ENCODE measurements around the gene NCKIPSD.

Gene NCKIPSD

DNA sequence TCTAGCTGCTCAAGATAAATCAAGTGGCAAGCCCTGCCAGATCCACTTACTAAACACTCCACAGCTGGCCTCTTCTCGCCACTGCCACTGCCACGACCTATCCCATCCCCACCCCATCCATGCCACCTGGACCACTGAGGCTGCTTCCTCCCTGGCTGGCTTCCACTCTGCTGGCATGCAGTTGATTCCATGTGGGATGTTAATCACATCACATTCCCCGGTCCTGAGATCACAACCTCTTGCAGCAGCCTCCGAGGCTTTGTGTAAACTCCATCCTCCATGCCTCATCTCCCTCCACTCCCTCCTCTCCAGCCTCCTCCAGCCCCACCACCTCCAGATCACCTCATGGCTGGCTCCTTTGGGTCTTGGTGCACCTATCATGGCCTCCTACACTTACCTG, 7.7 kb downstream of the NCKIPSD start:
- DNase-seq = no peak

DNA sequence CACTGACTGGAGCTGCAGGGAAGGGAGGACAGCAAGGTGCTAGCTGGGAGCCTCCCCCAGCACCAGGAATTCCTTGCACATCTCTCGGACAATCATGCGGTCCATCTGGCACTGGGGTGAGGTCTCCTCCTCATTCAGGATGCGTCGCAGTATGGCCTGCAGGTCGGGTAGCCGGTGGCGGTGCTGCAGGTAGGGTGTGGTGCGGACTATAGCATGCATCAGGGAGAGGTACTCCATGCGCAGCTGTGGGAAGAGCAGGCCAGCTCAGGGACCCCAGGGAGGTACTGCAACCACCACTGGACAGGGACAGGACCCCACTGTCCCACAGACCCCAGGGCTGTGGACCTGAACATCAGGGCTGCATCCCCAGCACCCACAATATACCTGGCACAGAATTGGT, 11.2 kb downstream of the NCKIPSD start:
- no peak for DNase-seq

DNA sequence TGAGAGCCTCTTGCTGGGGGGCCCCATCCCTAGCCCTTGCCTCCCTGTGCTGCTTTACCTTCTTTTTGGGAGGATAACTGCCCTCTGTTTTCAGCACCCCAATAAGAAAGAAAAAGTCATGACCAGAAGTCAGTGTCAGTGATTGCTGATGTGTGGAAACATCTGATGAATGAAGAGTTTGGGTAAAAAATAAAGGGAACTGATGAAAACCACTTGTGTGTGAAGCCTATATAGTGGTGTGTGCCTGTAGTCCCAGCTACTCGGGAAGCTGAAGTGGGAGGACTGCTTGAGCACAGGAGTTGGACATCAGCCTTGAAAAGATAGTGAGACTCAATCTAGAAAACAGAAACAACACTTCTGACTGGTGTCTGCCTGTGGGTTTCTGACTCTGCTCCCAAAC, 13.2 kb downstream of the NCKIPSD start:
- no peak for DNase-seq

DNA sequence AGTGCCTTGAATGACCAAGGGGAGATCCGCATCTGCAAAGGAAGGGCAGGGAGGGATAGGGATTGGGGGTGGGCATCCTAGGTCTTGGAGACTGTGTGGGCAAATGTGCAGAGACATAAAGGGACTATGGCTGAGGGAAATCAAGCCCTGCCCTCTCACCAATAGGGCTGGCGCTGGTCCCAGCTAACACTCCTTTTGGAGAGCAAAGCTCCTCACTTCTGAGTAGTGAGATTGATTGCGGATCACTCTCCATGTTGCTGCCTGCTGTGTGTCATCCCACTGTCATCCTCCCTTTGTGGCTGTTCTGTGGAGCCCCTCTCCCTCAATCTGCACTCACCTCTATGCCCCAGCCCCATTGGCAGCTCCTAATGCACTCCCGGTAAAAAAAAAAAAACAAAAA, 20.8 kb downstream of the NCKIPSD start:
- DNase-seq = no peak

DNA sequence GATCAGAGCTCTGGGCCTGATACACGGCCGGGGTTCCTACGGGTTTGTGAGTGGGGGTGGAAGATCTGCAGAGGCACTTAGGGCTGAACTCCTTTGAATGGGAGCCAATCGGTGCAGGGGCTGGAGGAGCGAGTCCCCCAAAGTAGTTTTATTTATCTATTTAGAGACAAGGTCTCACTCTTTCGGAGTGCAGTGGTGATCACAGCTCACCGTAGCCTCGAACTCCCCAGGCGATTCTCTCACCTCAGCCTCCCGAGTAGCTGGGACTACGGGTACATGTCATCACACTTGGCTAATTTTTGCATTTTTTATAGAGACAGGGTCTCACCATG, 21.4 kb downstream of the NCKIPSD start:
- DNase-seq = no peak

DNA sequence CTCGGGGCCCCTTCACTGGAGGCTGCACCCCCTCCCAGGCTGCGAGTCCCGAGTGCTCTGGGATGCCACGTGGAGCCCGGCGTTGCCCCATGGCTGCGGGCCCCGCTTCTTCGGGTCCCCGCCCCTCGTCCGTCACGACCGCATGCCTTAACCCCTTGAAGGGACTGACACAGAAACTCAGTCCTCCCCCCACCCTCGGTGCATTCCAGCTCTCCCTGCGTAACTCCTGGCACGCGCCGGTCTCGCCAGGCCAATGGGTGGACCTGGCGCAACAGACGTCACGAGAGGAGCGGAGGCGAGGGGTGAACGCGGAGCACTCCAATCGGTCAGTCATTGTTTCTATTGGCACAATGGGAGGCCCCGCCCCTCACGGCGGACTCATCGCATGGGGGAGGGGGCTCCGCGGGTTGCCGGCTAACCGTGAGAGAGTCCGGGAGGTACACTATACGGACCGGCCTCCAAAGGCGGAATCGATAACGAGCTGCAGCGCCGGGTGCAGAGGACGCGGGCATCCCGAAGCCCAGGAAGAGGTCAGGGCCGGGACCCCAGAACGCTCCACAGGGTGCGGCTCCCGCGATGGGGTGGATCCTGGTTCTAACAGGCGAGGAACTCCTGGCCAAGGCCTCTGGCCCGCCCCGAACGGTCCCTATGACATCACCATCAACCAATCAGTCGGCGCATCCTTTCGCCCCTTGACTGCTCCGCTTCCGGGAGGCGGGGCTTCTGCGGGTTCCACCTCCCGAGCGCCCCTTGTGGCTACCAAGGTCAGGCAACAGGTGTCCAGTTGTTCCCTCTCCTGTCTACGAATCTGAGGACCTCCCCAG, 22.0 kb downstream of the NCKIPSD start:
- peak; percentile 95 for DNase-seq

DNA sequence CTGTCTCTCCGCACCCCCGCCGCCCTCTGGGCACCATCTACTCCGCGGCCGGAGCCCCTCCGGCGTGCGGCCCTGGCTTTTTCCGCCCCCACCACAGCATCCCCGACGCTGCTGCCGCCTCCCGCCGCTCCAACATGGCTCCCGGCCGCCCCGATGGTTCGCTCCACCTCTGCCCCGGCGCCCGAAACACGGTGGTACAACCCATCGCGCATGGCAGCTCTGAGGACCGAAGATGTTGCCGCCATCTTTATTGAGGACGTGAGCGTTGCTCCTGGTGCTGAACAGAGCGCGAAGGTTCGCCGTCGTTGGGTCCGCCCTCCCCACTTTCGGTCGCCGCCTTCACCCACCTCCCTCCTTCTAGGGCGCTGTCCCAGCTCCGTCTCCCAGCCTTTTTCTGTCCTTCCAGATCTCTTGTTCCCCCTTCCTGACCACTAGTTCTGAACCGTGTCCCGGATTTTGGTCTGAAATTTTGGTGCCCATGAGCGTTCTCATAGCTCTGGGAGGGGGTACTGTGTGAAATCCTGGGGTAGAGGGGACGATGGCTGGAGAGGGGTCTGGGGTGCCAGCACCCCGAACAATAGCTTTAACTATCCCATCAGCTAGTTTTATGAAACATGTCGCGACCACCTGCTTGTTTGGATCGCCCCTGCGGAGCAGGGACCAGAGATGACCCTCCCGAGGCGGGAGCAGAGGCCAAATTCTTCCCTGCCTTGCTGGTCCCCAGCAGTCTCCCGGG, 22.8 kb downstream of the NCKIPSD start, which contains the start of gene CELSR3:
Gene CELSR3, minus strand, starts transcription at position 134 of the 736 bp plus-strand sequence. CDS start 252 bp downstream, outside the sequence.
- peak; percentile 84 for DNase-seq

DNA sequence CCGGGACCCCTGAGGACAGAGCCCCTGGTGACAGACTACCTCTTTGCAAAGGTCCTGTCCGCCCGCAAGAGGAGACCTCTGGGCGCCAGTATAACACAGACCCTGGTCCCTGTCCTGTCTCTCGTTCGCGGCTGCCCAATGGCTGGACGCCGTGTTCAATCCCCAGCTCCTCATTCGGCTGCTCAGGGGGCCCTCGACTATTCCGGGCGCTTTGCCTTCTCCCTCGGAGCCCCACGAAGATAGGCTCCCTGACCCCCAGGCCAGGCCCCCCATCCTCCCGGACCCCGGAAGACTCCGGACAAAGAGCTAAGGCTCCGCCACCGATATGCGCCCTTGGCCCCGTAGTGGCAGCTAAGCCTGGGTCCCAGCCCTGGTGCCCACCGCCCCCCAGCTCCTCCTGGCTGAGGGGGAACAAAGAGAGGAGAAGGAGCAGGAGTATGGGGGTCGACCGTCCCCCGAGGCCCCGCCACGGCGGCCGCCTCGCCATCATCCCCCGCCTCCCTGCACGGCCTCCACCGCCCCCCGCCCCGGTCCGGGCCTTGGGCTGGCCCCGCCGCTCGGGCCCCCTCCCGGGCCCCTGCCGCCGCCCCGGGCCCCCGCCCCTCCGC, 23.5 kb downstream of the NCKIPSD start:
- DNase-seq = no peak

DNA sequence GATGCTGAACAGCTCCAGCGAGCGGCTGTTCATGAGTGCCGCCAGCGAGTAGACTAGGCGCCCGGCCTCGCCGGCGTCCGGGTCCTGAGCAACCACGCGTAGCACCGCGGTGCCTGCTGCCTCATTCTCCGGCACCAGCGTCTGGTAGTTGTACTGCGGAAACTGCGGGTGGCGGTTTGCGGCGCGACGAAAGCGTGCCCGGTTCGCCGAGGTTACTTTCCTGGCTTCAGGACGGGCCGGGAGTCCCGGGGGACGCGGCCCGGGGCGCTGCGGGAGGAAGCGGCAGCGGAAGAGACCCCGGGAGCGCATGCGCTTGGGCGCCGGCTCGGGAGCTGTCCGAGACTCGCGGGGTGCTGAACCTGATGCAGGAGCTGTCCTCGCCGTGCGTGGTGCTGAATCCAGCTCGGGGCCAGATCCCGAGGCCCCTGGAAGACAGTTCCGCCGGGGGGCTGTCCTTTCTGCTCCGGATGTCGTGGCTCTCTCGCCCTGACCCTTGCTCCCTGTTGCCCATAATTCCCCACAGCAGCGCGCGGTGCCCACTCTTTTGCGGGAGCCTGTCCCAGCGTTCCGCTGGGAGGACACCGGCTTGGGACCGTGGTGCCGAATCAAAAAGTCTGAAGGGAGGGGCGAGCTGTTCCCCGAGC, 24.1 kb downstream of the NCKIPSD start:
- peak; percentile 49 for DNase-seq

DNA sequence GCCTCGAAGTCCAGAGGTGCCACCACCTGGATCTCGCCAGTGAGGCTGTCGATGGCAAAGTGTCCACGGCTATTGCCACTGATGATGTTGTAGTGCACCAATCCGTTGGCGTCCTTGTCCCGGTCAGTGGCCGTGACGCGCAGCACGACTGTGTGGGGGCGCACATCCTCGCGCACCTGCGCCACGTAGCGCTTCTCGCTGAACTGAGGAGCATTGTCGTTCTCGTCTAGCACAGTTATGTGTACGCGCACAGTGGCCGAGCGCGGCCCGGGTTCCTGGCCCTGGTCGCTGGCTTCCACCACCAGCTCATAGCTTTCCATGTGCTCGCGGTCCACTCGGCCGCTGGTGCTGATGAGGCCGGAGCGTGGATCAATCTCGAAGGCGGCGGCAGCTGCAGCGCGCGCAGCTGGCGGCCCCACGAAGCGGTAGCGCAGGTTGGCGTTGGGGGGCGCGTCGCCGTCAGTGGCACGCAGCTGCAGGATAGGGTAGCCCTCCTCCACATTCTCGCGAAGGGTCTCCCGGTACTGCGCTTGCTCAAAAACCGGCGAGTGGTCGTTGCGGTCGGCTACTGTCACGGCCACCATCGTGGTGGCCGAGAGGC, 24.8 kb downstream of the NCKIPSD start:
- no peak for DNase-seq

DNA sequence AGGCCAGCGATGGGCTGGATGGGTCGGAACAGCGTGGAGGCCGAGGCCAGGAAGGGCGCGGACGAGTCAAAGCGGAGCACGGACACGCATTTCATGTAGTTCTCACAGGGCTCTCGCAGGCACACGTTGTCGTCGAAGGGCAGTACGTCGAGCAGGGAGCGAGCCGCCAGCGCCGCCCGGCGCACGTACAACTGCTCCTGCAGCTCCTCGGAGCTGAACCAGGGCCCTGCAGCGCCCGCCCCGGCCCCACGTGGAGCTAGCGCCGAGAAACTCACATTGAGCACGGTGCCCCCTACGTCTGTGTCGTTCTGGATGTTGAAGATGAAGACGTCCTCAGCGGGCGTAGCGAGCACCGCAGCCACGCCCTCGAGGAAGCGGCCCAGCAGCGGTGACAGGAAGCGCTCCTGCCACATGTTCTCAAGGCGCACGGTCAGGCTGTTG, 28.9 kb downstream of the NCKIPSD start:
- DNase-seq = no peak

DNA sequence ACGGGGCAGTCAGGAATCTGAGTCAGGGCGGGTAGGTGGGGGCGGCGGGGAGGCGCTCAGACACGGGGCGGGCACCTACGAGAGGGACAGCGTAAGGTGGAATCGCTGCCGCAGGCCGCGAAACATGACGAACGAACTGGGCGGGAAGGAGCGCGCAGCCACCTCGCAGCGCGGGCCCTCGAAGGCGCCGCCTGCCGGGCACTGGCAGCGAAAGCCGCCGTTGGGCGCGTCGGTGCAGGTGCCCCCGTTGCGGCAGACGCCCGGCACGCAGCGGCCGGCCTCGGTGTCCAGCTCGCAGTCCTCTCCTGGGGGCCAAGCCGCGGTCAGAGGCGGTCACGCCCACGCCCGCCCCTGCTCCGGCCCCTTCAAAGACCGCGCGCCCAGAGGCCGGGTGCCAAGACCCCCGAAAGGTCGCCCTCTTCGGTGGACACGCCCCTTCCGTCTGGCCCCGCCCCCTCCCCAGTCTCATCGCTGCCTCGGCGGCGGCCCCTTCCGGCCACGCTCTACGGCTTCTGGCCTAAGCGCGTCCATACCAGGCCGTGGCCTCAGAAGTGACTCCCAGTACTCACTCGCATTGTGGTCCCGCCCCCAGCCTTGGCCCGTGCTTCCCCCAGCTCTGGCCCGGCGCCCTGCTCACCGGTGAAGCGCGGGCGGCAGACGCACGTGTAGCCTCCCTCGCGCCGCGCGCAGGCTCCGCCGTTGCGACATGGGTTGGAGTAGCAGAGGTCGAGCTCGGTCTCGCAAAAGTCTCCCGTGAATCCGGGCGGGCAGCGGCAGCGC, 29.5 kb downstream of the NCKIPSD start:
- DNase-seq = peak; percentile 17

DNA sequence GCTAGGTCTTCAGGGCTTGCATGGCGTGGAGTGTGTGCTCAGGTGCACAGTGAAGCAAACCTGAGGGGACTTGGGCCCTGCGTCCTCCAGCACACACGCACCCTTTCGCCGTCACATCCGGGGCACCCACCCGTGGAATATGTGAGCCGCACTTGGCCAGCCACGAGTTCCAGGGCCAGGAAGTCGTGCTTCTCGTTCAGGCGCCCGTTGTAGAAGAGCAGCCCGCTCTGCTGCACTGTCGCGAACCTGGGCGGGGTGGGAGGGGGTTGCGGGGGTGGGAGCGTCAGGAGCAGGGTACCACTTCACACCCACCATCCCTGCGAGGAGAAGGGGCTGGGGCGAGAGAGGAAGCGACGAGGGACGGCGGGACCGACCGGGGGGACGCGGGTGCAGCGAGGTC, 30.1 kb downstream of the NCKIPSD start:
- no peak for DNase-seq

DNA sequence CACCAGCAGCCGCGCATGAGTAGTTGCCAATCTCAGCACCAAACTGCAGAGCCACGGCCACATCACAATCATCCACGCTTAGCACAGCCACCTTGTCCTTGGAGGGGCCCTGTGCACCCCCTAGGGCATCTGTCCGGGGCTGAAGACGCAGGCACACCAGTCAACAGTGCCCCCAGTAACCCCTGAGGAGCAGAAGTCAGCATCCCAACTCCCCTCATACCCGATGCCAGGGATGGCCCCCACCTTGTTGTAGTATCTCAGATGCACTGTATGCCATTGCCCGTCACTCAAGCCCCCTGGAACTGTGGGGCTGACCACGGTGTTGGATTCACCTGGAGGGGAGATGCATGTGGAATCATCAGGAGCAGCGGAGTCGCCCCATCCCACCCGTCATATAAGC, 30.7 kb downstream of the NCKIPSD start:
- DNase-seq = no peak

DNA sequence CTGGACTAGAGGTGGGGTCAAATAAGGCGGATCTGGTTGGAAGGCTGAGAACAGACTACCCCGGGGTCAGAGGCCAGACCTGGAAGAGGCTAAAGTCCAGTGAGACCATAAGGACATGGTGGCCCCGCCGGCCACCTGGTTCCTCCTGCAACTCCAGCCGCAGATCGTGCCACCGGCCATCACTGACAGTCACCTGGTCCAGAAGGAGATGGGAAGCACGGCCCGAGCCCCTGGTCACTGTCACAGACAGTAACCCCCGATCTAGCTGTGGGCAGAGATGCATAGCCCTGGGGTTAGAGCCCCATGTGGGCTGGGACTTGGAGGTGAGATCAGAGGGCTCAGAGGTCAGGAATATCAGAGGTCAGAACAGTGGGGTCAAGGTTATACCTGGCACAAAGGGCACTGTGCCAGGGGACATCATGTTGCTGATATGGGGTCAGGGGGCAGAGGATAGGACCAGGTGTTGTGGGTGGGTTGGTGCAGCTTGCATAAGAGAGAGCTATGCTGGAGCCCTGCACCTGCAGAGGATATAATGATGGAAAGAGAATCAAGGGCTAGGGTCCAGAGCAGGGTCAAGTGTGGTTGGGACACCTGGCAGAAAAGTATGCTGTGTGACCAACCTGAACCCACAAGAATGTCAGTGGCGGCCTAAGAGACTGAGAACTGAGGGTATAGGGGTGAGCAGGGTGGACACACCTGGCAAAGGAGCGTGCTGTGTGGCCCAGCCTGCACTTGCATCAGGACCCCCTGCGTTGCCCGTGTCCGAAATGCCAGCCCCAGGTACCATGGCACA, 32.6 kb downstream of the NCKIPSD start:
- DNase-seq = no peak

DNA sequence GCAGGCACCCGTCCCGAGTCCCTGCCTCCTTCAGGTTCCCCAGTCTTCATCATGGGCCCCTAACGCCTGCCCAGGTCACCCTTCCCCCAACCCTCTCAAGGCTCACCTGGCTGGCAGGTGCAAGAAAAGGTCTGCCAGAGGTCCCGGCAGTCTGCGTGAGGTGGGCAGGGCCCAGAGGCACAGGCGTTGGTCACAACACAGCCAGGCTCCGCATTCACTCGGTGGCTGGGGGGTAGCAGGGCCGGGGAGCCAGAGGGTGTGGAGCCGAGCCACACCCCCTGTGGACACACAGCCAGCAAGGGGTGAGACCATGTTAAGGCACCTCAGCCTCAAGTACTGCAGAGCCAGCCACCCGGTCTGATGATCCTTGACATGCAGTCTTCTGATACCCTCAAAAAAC, 33.9 kb downstream of the NCKIPSD start:
- no peak for DNase-seq

DNA sequence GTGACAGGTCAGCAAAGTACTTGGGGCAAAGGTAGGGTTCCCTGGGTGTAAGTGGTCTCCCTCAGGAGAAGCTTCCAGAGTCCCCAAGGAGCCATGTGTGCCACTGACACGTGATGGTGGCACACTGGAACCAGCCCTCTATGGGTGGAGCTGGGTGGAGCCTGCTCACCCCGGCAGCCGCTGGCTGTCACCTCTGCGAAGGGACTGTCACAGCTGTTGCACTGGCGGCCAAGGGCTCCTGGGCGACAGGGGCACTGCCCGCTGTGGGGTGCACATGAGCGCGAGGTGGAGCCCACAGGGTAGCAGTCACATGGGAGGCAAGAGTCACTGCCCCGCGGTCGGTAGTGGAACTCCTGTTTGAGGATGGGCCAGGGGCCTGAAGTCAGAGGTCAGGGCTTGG, 35.0 kb downstream of the NCKIPSD start:
- DNase-seq = no peak

DNA sequence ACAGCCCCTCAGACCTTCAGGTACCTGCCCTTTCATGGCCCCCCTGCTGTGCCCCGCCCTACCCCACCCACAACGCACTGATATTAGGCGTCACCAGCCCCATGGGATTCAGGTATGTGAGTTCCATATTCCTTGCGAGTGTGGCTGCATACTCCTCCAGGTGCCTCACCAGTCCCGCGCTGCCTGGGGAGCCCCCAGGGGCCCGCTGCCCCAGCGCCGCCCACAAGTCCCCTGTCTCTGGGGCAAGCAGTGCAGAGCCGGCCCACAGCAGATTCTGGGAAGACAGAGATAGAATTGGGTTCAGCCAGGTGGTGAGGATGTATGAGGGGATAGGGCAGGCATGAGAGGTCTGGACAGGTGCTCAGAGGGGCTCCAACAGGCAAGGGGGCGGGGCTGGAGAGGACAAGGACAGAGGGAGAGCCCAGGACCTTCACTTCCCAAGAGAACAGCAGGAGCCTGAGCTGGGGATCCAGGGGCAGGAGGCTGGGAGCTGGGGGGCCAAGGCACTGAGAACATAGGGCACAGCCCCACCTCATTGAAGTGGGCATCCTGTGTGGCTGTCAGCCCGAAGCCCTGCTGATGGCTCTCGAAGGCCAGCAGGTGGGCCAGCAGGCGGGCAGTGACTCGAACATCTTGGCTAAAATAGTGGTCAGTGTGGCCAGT, 37.4 kb downstream of the NCKIPSD start:
- DNase-seq = no peak

DNA sequence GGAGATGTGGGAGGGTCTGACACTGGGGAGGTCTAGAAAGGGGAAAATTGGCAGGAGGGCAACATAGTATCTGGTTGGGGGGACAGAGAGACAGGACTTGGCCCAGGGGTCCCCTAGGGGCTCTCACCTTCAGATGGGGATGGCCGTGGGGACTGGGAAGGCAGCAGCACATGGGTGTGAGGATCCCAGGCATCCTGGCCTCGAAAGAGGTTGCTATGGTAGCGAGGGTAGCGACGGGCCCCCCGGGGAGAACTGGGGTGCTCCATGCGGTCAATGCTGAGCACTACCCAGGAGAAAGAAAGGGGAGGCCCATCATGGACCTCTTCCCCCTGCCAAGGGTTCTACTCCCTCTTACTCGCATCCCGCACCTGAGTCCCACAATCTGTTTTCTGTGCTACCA, 38.0 kb downstream of the NCKIPSD start:
- no peak for DNase-seq

DNA sequence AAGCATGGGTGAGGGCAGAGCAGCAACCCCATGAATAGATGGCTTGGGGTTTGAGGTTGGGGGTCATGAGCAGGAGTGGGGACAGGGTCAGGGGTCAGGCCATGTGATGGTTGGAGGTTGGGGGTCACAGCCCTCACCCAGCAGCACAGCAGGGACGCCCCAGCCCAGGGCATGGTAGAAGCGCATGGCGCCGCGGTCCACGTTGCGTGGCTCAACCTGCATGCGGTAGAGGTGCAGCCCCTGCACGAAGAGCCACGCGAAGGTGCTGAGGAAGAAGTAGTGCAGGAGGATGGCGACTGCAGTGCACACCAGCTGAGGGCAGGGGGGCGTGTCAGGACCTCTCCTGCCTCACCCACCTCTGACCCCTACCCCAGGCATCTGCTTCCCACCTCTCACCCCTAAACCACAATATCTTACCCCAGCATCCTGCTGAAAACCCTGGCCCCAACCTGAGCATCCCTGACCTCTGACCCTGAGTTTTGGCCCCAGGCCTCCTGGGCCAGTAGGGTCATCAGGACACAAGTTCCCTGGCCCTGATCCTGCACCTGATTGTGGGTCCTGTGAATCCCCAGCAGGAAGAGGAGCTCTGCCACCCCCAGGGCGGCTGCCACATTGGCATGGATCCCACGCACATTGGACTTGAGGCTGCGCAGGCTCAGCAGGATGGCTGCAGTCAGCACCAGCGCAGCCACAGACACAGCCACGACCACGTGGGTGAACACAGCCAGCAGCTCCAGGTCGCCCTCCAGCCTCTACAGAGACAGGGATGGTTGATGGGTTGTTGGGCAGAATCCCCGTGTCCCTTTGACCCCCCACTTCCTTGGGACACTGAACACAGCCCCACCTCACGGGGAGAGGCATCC, 40.6 kb downstream of the NCKIPSD start:
- DNase-seq = no peak
